K562 (cell line): ENCODE results near the gene AFF3. TPM values are rescaled to one million over a fixed set of nuclear protein-coding genes. Genes with fewer than 3 reads are reported as not detected.

Experiments used
- ATAC-seq: fragments of 200-7000 bp; cut with Tn5 transposase; 3 replicates; pipeline ENCODE4 v1.9.1; 2020; ENCODE audit warnings: moderate library complexity
- BruUV-seq: library from RNA; stranded (reverse); fragments of 400-500 nt; replicated peaks from 2 replicates; lab custom pipeline; 2021; lab: Mats Ljungman, UMichigan
- CTCF ChIA-PET: fragments of 300-600 bp; formaldehyde crosslinking; extraction: SDS; loops from one replicate; lab custom pipeline; 2021; ENCODE audit warnings: low intra/inter-chr PET ratio; lab: Yijun Ruan, JAX
- POLR2A ChIA-PET: fragments of 300-600, 350-650 bp; sonication (Branson Sonifier 250); formaldehyde crosslinking; extraction: SDS; loops from one replicate; lab custom pipeline; 2021; ENCODE audit warnings: antibody characterized with exemption, inconsistent platforms; lab: Yijun Ruan, JAX
- DNase-seq, 4 experiments: peaks; one replicate each; pipeline versions ENCODE4 v3.0.0 to v3.0.0-alpha.2; 2011 to 2018; ENCODE audit warnings: low spot score in 3 of 4, mixed read lengths in 3 of 4; ENCODE audit errors: extremely low read depth in 1 of 4
- FAIRE-seq: peaks from 2 replicates; lab custom pipeline; 2011; peaks lifted over from hg19 to GRCh38; lab: Jason Lieb, UNC
- H2AFZ ChIP-seq: 2 replicates; pipeline ENCODE4 v1.6.0; 2011; ENCODE audit warnings: low read depth, low read length, control low read depth, inconsistent platforms
- H3K27ac ChIP-seq: fragments of 200-600 bp; 3 replicates; pipeline ENCODE4 v1.8.0; 2011; ENCODE audit warnings: low read depth, mild to moderate bottlenecking, control low read depth, inconsistent platforms, low read length, moderate library complexity, mixed read lengths; ENCODE audit errors: extremely low read depth
- H3K27me3 ChIP-seq, 2 experiments: fragments of 300-600 bp in 1 of 2; 2 replicates in 1 of 2; 3 replicates in 1 of 2; pipeline versions ENCODE4 v1.6.0 to v1.8.0; 2011; ENCODE audit warnings: inconsistent platforms in 2 of 2, low read length in 2 of 2, mild to moderate bottlenecking in 1 of 2, mixed read lengths in 1 of 2, moderate library complexity in 1 of 2; ENCODE audit not compliant: control insufficient read depth in 2 of 2, insufficient read depth in 2 of 2
- H3K36me3 ChIP-seq: fragments of 300-600 bp; 3 replicates; pipeline ENCODE4 v1.8.0; 2011; ENCODE audit warnings: mild to moderate bottlenecking, low read length, inconsistent platforms; ENCODE audit not compliant: control insufficient read depth, insufficient read depth
- H3K4me1 ChIP-seq, 2 experiments: fragments of 200-600 bp in 1 of 2; replicated peaks in 1 of 2; 2 replicates in 1 of 2; 3 replicates in 1 of 2; pipeline versions ENCODE4 v1.5.1 to v1.8.0; 2011; ENCODE audit warnings: inconsistent platforms in 2 of 2, low read length in 2 of 2, mild to moderate bottlenecking in 1 of 2, mixed read lengths in 1 of 2, moderate library complexity in 1 of 2; ENCODE audit not compliant: control insufficient read depth in 2 of 2, insufficient read depth in 2 of 2
- H3K4me2 ChIP-seq: 2 replicates; pipeline ENCODE4 v1.6.1; 2011; ENCODE audit warnings: low read length, control low read depth, inconsistent platforms, mixed read lengths; ENCODE audit not compliant: insufficient read depth
- H3K4me3 ChIP-seq: fragments of 200-600 bp; sonication (generic), shearing (Covaris generic); 2 replicates; pipeline ENCODE4 v1.5.1; 2016; ENCODE audit warnings: control low read depth, inconsistent platforms
- H3K79me2 ChIP-seq: fragments of 200-600 bp; 3 replicates; pipeline ENCODE4 v1.8.0; 2011; ENCODE audit warnings: low read length, inconsistent platforms; ENCODE audit not compliant: control insufficient read depth, insufficient read depth
- H3K9ac ChIP-seq, 2 experiments: 2 replicates each; pipeline versions ENCODE4 v1.6.0 to v1.6.1; 2011; ENCODE audit warnings: low read depth in 2 of 2, low read length in 2 of 2, control low read depth in 1 of 2, inconsistent platforms in 1 of 2, mild to moderate bottlenecking in 1 of 2, mixed read lengths in 1 of 2; ENCODE audit not compliant: insufficient read depth in 1 of 2
- H3K9me1 ChIP-seq: one replicate; pipeline ENCODE4 v1.6.0; 2011; ENCODE audit warnings: inconsistent platforms, mild to moderate bottlenecking, low read length, moderate library complexity; ENCODE audit not compliant: control insufficient read depth, insufficient read depth
- H3K9me3 ChIP-seq: replicated peaks from 2 replicates; pipeline ENCODE4 v1.5.1; 2011; ENCODE audit warnings: low read depth, low read length, inconsistent platforms; ENCODE audit not compliant: control insufficient read depth, insufficient read depth
- H4K20me1 ChIP-seq: replicated peaks from 2 replicates; pipeline ENCODE4 v1.6.1; 2011; ENCODE audit warnings: low read length, inconsistent platforms, mixed read lengths; ENCODE audit not compliant: control insufficient read depth, insufficient read depth
- ELF2 ChIP-seq: fragments of 250-450 bp; sonication (Bioruptor Pico); IDR thresholded peaks from 2 replicates; pipeline ENCODE4 v1.5.0; 2021; ENCODE audit warnings: mild to moderate bottlenecking
- RAD21 ChIP-seq, 2 experiments: fragments of 250-450 bp in 1 of 2; fragments of 450-650 bp in 1 of 2; sonication (Bioruptor Pico) in 1 of 2; formaldehyde crosslinking in 1 of 2; IDR thresholded peaks in 1 of 2; conservative IDR thresholded peaks in 1 of 2; 2 replicates each; pipeline versions ENCODE4 v1.4.0 to v1.8.0; 2020 to 2022; ENCODE audit warnings: mild to moderate bottlenecking in 2 of 2, moderate library complexity in 1 of 2
- RREB1 ChIP-seq: fragments of 250-450 bp; sonication (Bioruptor Pico); IDR thresholded peaks from 2 replicates; pipeline ENCODE4 v1.4.0; 2020
- SMAD3 ChIP-seq: fragments of 450-650 bp; formaldehyde crosslinking; conservative IDR thresholded peaks from 2 replicates; pipeline ENCODE4 v1.4.0; 2020; ENCODE audit warnings: mild to moderate bottlenecking
- ZKSCAN3 ChIP-seq: fragments of 250-450 bp; sonication (Bioruptor Pico); IDR thresholded peaks from 2 replicates; pipeline ENCODE4 v1.4.0; 2020
- ZNF57 ChIP-seq: fragments of 450-650 bp; formaldehyde crosslinking; IDR thresholded peaks from 2 replicates; pipeline ENCODE4 v1.4.0; 2020; ENCODE audit warnings: mild to moderate bottlenecking, moderate library complexity
- WGBS: fragments of 100-300 bp; shearing (Covaris generic); methylation state at CpG from one replicate; pipeline ENCODE4 v1.1.6; 2016; ENCODE audit warnings: low coverage, mixed read lengths; ENCODE audit not compliant: insufficient coverage; ENCODE audit errors: missing lambda C conversion rate; 5-methylcytosine and 5-hydroxymethylcytosine counted together
- in situ Hi-C: fragments of 300-500 bp; cut with MboI; formaldehyde crosslinking; loops from 4 replicates; pipeline ENCODE4 v1.15.0; 2018; ENCODE audit warnings: inconsistent platforms, mixed read lengths
- intact Hi-C: fragments of 100-400 bp; cut with micrococcal nuclease; formaldehyde crosslinking; loops from 2 replicates; pipeline ENCODE4 v1.14.2; 2022
- polyA plus RNA-seq, 8 experiments: library from polyadenylated mRNA; depleted of rRNA in 4 of 8; stranded (reverse) in 5 of 8; unstranded in 3 of 8; fragments of >200 nt; fragmentation: Nextera tagmentation in 2 of 8; fragmentation: Illumina TruSeq in 1 of 8; extraction: Ambion mirVana in 2 of 8; extraction: Trizol in 1 of 8; gene quantifications; 2 replicates each; pipeline versions ENCODE4 v1.2.1 to v1.2.3, GENCODE V29; 2011 to 2014; ENCODE audit warnings: inconsistent platforms in 1 of 8, missing spikeins in 1 of 8
- total RNA-seq, 7 experiments: library from RNA; depleted of rRNA in 6 of 7; stranded (reverse); fragments of >200 nt in 6 of 7; fragmentation: Illumina TruSeq in 2 of 7; extraction: Trizol in 2 of 7; gene quantifications; 2 replicates each; pipeline versions ENCODE4 v1.2.1 to v1.2.3, GENCODE V29; 2011 to 2021; ENCODE audit warnings: low replicate concordance in 1 of 7

The AFF3 gene
- total and polyA plus RNA-seq, 9 of the 15 experiments (the other 6 are each of a cell fraction or from before 2014, with no cell fraction given): 0.02 to 0.11 TPM; not detected in 7

GRCh38 chr2:99621106-99621505 lies 521.3 kb downstream of the AFF3 start (continued):
- TF ChIP-seq SMAD3 (CRISPR knock-in tag) (no peak), ZKSCAN3 (CRISPR knock-in tag) (no peak), ELF2 (no peak), ZNF57 (CRISPR knock-in tag) (no peak)

- in situ Hi-C loops: no loop called here
- Histone ChIP-seq H3K9me3 (no peaks in the 10 kb centered on the region), H3K9me1 (no peaks in the 10 kb centered on the region), H3K79me2 (no peaks in the 10 kb centered on the region), H3K4me1 (peaks cover 2 to 3% of the 10 kb centered on the region in 2 experiments; a peak in 3 of 5 replicates), H4K20me1 (no peaks in the 10 kb centered on the region), H3K9ac (no peak overlapping the region), H2AFZ (no peak overlapping the region), H3K27ac (no peak overlapping the region), H3K4me2 (no peak overlapping the region), H3K4me3 (no peak overlapping the region), H3K27me3 (peaks cover 4 to 29% of the 10 kb centered on the region in 2 experiments; a peak in 3 of 5 replicates), H3K36me3 (no peaks in the 10 kb centered on the region)
- ATAC-seq: no peak
- BruUV-seq: no TSS peak
- no peak for FAIRE-seq
- intact Hi-C loops: no loop called here
- no peak for DNase-seq
- POLR2A ChIA-PET: no interaction called here
- CTCF ChIA-PET: no interaction called here
- peak in 1 of 2 experiments; percentile 4; a peak in 1 of 4 replicates for TF ChIP-seq RAD21 (CRISPR knock-in tag; conservative IDR thresholded peaks at IDR 0.05 in 1 of 2, IDR thresholded peaks at IDR 0.05 in 1 of 2)
- no peak for TF ChIP-seq RREB1
- 29% methylated on average over 1 of the region's 1 CpG for WGBS
Measured at GRCh38 chr2:99619151-99619550, 523.2 kb downstream of the AFF3 start.
